Cardiac fibroblast (primary cell): ENCODE results near the gene CACNA2D3.
A peak's percentile ranks its signal among the peaks of the same experiment; 100 is the strongest.
"Not testable (repeated sequence)": the region's sequence is repeated elsewhere in the genome, so short reads cannot be mapped to it uniquely, and the experiment has no call there.

ENCODE experiments used
- DNase-seq, 2 donors: peaks; one replicate each; pipeline versions ENCODE4 v3.0.0 to v3.0.0-alpha.2; 2010; ENCODE audit warnings: low read depth in 2 of 2
- H3K4me3 ChIP-seq, 2 donors: replicated peaks in 1 of 2; 1 replicate in 1 of 2; 2 replicates in 1 of 2; pipeline ENCODE4 v1.5.1; 2011; ENCODE audit warnings: low read depth in 2 of 2, low read length in 2 of 2, mild to moderate bottlenecking in 2 of 2, moderate library complexity in 1 of 2
- CTCF ChIP-seq: IDR thresholded peaks from one replicate; pipeline ENCODE4 v1.5.1; 2011; ENCODE audit warnings: low read depth, mild to moderate bottlenecking, low read length, inconsistent platforms

The CACNA2D3 gene

GRCh38 chr3:54086652-54087405, 35.5 kb upstream of the CACNA2D3 start:
- no peak overlapping the region for H3K4me3 ChIP-seq
- TF ChIP-seq CTCF, result no peak
- no peak for DNase-seq

GRCh38 chr3:54087581-54088410, 34.6 kb upstream of the CACNA2D3 start:
- H3K4me3 ChIP-seq, result peak overlapping the region in 1 of 2 donors; percentile 12
- DNase-seq, result peak in 1 of 2 donors; percentile 31
- no peak for TF ChIP-seq CTCF

GRCh38 chr3:54093491-54094248, 28.7 kb upstream of the CACNA2D3 start:
- no peak for DNase-seq
- TF ChIP-seq CTCF, result no peak
- no peak overlapping the region for H3K4me3 ChIP-seq

- TF ChIP-seq CTCF, result no peak
- DNase-seq, result peak; percentile 4 to 13
- H3K4me3 ChIP-seq, result no peak overlapping the region
These were observed 27.4 kb upstream of the CACNA2D3 start for GRCh38 chr3:54094926-54095325.

- DNase-seq, result no peak
- no peak overlapping the region for H3K4me3 ChIP-seq
- TF ChIP-seq CTCF, result no peak
These were observed 23.0 kb upstream of the CACNA2D3 start for GRCh38 chr3:54099381-54099780.

- DNase-seq, result no peak
- TF ChIP-seq CTCF, result no peak
- no peak overlapping the region for H3K4me3 ChIP-seq
These were observed 18.3 kb upstream of the CACNA2D3 start for GRCh38 chr3:54104084-54104483.

GRCh38 chr3:54116129-54116528, 6.2 kb upstream of the CACNA2D3 start:
- not testable (repeated sequence) for DNase-seq, H3K4me3 ChIP-seq
